IMR-90 (cell line): ENCODE results near the gene CRYBA1.

ENCODE experiments used
- BHLHE40 ChIP-seq: fragments of 150-350 bp; IDR thresholded peaks from 2 replicates; pipeline ENCODE4 v1.6.1; 2016; ENCODE audit warnings: mild to moderate bottlenecking, low read depth, low read length
- MAFK ChIP-seq: IDR thresholded peaks from 2 replicates; pipeline ENCODE4 v1.6.1; 2012; ENCODE audit warnings: low read depth, low read length, improper control_type of control experiment
- MXI1 ChIP-seq: IDR thresholded peaks from 2 replicates; pipeline ENCODE4 v1.6.1; 2012; ENCODE audit warnings: low read depth, mild to moderate bottlenecking, low read length, moderate library complexity, borderline replicate concordance
- POLR2A ChIP-seq: IDR thresholded peaks from 2 replicates; pipeline ENCODE4 v1.6.1; 2012; ENCODE audit warnings: mild to moderate bottlenecking, low read depth, low read length
- RFX5 ChIP-seq: IDR thresholded peaks from 2 replicates; pipeline ENCODE4 v1.8.0; 2012; ENCODE audit warnings: low read depth, mild to moderate bottlenecking, low read length, moderate library complexity
- TF ChIP-seq, protein P1 (sequence below): conservative IDR thresholded peaks from 2 replicates; pipeline ENCODE4 v1.5.1; 2012; ENCODE audit warnings: mild to moderate bottlenecking, low read depth, low read length, improper control_type of control experiment

DNA sequence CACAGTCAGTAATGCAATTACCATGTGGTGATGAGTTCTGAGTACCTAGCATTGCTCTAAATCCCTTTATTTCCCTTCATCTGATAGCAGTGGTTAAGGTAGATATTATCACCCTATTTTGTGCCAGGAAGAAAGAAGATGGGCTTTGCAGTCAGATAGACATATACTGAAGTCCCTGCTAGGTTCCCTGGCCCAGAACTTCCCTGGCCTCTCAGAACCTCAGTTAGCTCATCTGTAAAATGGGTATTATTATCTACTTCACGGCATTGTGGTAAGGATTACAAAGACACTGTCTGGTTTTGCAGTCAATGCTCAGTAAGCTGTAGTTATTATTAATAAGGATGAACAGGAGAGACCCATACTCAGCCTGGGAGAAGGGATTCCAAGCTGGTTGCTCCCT is 4.6 kb upstream of the CRYBA1 start:
- TF ChIP-seq RFX5 (no peak), POLR2A (no peak), BHLHE40 (no peak), MXI1 (no peak), MAFK (no peak)
- TF ChIP-seq, protein P1, sequence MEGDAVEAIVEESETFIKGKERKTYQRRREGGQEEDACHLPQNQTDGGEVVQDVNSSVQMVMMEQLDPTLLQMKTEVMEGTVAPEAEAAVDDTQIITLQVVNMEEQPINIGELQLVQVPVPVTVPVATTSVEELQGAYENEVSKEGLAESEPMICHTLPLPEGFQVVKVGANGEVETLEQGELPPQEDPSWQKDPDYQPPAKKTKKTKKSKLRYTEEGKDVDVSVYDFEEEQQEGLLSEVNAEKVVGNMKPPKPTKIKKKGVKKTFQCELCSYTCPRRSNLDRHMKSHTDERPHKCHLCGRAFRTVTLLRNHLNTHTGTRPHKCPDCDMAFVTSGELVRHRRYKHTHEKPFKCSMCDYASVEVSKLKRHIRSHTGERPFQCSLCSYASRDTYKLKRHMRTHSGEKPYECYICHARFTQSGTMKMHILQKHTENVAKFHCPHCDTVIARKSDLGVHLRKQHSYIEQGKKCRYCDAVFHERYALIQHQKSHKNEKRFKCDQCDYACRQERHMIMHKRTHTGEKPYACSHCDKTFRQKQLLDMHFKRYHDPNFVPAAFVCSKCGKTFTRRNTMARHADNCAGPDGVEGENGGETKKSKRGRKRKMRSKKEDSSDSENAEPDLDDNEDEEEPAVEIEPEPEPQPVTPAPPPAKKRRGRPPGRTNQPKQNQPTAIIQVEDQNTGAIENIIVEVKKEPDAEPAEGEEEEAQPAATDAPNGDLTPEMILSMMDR: no peak
